Measurements from ENCODE around the gene C16orf54. TPM values are rescaled to one million over a fixed set of nuclear protein-coding genes. Genes with fewer than 3 reads are reported as not detected.

Gene C16orf54
- total RNA-seq, 1 experiment from 2014 or later = not detected

DNA sequence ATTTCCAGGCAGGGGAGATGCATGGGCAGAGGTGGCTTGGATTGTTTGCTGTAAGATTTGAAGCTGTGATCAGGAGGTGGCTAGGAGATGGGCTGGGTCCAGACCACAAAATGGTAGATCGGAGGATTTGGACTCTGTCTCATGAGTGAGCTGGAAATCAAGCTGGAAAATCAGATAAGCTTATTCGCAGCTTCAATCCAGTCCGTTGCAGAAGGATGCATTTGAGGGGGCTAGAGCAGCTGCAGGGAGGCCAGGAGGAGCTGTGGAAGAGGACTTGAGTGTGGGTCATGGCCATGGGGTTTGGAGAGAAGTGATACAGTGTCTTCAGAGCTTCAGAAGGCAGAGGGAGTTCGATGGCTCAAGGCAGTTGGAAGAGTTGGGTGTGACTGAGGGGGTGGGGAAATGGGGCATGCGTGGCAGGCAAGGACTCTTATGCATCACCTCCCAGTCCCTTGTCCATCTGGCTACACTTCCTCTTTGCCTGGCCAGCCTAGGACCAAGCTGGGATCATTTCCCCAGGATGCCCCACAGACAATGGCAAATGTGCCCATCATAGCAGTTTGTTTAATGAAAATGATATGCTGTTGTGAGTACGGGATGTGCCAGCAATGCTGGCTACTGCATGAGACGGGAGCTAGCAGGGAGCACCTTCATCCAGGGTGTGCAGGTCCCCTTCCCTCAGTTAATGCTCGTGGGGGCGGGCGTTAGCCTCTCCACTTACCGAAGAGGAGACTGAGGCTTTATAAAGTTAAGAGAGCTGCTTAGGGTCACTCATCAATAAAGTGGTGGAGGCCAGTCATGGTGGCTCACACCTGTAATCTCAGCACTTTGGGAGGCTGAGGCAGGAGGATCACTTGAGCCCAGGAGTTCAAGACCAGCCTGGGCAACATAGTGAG is 46.2 kb downstream of the C16orf54 start:
- no peaks in the 10 kb centered on the region; the same call in 1 of the 2 replicates for H3K9me3 ChIP-seq (ENCODE audit: insufficient read depth, low read depth)
- H4K20me1 ChIP-seq (ENCODE audit: insufficient read depth) = peaks cover 15% of the 10 kb centered on the region
- H3K36me3 ChIP-seq (ENCODE audit: low read depth) = peaks cover 10% of the 10 kb centered on the region; the same call in 1 of the 2 replicates
- H3K4me3 ChIP-seq = no peak overlapping the region
- peaks cover 42% of the 10 kb centered on the region for H3F3A ChIP-seq (ENCODE audit: insufficient read depth, low read depth)
- no peaks in the 10 kb centered on the region for H3K27me3 ChIP-seq (ENCODE audit: insufficient read depth, low read depth)
- H3K4me1 ChIP-seq (replicated peaks; ENCODE audit: insufficient read depth) = peaks cover 7% of the 10 kb centered on the region; the same call in 1 of the 2 replicates
- BruUV-seq (replicated peaks) = no TSS peak
- no peak overlapping the region for H3K27ac ChIP-seq
- H3K9me2 ChIP-seq (ENCODE audit: insufficient read depth) = no peaks in the 10 kb centered on the region
- TF ChIP-seq, protein P1, sequence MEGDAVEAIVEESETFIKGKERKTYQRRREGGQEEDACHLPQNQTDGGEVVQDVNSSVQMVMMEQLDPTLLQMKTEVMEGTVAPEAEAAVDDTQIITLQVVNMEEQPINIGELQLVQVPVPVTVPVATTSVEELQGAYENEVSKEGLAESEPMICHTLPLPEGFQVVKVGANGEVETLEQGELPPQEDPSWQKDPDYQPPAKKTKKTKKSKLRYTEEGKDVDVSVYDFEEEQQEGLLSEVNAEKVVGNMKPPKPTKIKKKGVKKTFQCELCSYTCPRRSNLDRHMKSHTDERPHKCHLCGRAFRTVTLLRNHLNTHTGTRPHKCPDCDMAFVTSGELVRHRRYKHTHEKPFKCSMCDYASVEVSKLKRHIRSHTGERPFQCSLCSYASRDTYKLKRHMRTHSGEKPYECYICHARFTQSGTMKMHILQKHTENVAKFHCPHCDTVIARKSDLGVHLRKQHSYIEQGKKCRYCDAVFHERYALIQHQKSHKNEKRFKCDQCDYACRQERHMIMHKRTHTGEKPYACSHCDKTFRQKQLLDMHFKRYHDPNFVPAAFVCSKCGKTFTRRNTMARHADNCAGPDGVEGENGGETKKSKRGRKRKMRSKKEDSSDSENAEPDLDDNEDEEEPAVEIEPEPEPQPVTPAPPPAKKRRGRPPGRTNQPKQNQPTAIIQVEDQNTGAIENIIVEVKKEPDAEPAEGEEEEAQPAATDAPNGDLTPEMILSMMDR (conservative IDR thresholded peaks at IDR 0.05) = no peak
- no peak for TF ChIP-seq EZH2 (IDR thresholded peaks at IDR 0.05; ENCODE audit: low read depth)
- ChIA-PET CTCF (interaction anchor here (0.6 to 1.7 kb wide), 8 partner anchors 30 to 357 kb away, joined by 3 to 11 read pairs (median 4); partner anchors contain the start of gene PAGR1), POLR2A (ENCODE audit: unreplicated experiment) (interaction anchor here (0.5 to 0.6 kb wide), 8 partner anchors 11 to 366 kb away, joined by 3 to 18 read pairs (median 6); partner anchors contain the start of genes ALDOA and PAGR1)
- intact Hi-C loops (cut with micrococcal nuclease; ENCODE audit: unreplicated experiment) = loop anchor here (1.0 to 10.0 kb wide), 6 partner anchors 55 to 322 kb away; partner anchors contain the start of genes CDIPT and KIF22
- peak in 1 of 2 experiments; percentile 35 for DNase-seq
- no peak overlapping the region for H3K4me2 ChIP-seq
- H2AFZ ChIP-seq = no peak overlapping the region
- no peaks in the 10 kb centered on the region for H3K79me2 ChIP-seq (ENCODE audit: low read depth)

DNA sequence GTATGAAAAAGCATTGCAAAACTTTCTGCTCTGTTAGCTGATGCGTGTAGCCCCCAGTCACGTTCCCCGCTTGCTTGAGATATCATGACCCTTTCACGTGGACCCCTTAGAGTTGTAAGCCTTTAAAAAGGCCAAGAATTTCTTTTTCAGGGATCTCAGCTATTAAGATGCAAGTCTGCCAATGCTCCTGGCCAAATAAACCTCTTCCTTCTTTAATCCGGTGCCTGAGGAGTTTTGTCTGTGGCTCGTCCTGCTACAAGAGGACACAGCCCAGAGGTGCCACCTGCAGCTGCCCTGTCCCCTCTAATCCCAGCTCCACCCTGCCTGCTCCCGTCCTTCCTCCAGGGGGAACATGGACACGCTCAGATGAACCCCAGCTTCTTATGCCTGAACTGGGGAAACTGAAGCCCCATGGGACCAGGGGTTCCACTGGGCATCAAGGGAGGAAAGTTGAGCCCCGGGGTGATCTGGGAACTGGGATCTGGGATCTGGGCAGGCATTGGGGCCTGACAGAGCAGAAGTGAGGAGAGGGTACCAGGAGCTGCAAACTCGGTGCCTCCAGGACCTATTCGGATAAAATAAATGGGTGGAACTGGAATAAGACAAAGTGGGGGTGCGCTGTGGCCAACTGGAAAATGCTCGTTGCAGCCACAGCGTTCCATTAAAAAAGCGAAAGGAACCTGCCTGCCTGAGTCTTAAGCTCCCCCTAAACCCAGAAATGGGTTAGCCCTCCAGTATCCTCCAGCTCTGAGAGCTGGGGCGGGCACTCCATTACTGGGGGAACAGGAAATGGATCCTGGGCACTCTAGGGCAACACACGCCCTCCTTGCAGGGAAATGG is 47.1 kb downstream of the C16orf54 start:
- Histone ChIP-seq H3F3A (ENCODE audit: insufficient read depth, low read depth) (peaks cover 44% of the 10 kb centered on the region), H3K4me3 (no peak overlapping the region), H3K4me2 (no peak overlapping the region), H3K4me1 (replicated peaks; ENCODE audit: insufficient read depth) (peaks cover 7% of the 10 kb centered on the region; the same call in 1 of the 2 replicates), H2AFZ (no peak overlapping the region), H3K9me2 (ENCODE audit: insufficient read depth) (no peaks in the 10 kb centered on the region), H3K27ac (no peak overlapping the region), H4K20me1 (ENCODE audit: insufficient read depth) (peaks cover 24% of the 10 kb centered on the region), H3K36me3 (ENCODE audit: low read depth) (peaks cover 10% of the 10 kb centered on the region; the same call in 1 of the 2 replicates), H3K79me2 (ENCODE audit: low read depth) (no peaks in the 10 kb centered on the region), H3K27me3 (ENCODE audit: insufficient read depth, low read depth) (no peaks in the 10 kb centered on the region), H3K9me3 (ENCODE audit: insufficient read depth, low read depth) (no peaks in the 10 kb centered on the region; the same call in 1 of the 2 replicates)
- DNase-seq = no peak
- POLR2A ChIA-PET (ENCODE audit: unreplicated experiment) = interaction anchor here (0.6 kb wide), 3 partner anchors 12 to 367 kb away, joined by 3 to 6 read pairs (median 4); partner anchors contain the start of gene ALDOA
- no peak for TF ChIP-seq EZH2 (IDR thresholded peaks at IDR 0.05; ENCODE audit: low read depth)
- TF ChIP-seq, protein P1 (conservative IDR thresholded peaks at IDR 0.05) = no peak
- CTCF ChIA-PET = no interaction called here
- no TSS peak for BruUV-seq (replicated peaks)
- intact Hi-C loops (cut with micrococcal nuclease; ENCODE audit: unreplicated experiment) = no loop called here

DNA sequence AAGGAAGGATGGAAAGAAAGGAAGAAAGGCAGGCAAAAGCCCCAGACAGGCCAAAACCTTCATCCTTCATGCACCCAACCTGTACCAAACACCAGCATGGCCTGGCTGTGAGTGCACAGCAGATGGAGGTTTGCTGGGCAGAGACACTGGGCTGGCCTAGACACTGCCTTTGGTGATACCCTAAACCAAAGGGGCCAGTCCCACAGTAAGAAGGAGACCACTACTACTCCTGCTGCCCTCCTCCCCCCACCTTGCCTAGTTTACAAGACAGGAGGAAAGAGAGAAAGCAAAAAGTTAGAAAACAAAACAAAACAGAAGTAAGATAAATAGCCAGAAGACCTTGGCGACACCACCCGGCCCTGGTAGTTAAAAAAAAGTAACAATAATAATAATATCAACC is 47.7 kb downstream of the C16orf54 start:
- H4K20me1 ChIP-seq (ENCODE audit: insufficient read depth) = peaks cover 30% of the 10 kb centered on the region
- H3K4me3 ChIP-seq = no peak overlapping the region
- H3K27ac ChIP-seq = no peak overlapping the region
- H2AFZ ChIP-seq = no peak overlapping the region
- ChIA-PET POLR2A (ENCODE audit: unreplicated experiment) (no interaction called here), CTCF (no interaction called here)
- peaks cover 10% of the 10 kb centered on the region; the same call in 1 of the 2 replicates for H3K36me3 ChIP-seq (ENCODE audit: low read depth)
- DNase-seq = no peak
- H3K27me3 ChIP-seq (ENCODE audit: insufficient read depth, low read depth) = no peaks in the 10 kb centered on the region
- BruUV-seq (replicated peaks) = no TSS peak
- H3K9me2 ChIP-seq (ENCODE audit: insufficient read depth) = no peaks in the 10 kb centered on the region
- H3K79me2 ChIP-seq (ENCODE audit: low read depth) = no peaks in the 10 kb centered on the region
- H3K4me1 ChIP-seq (replicated peaks; ENCODE audit: insufficient read depth) = peaks cover 7% of the 10 kb centered on the region; the same call in 1 of the 2 replicates
- no peak overlapping the region for H3K4me2 ChIP-seq
- intact Hi-C loops (cut with micrococcal nuclease; ENCODE audit: unreplicated experiment) = no loop called here
- H3K9me3 ChIP-seq (ENCODE audit: insufficient read depth, low read depth) = no peaks in the 10 kb centered on the region; the same call in 1 of the 2 replicates
- H3F3A ChIP-seq (ENCODE audit: insufficient read depth, low read depth) = peaks cover 50% of the 10 kb centered on the region
- no peak for TF ChIP-seq EZH2 (IDR thresholded peaks at IDR 0.05; ENCODE audit: low read depth)
- TF ChIP-seq, protein P1 (conservative IDR thresholded peaks at IDR 0.05) = no peak

Data from PC-9 (cell line).